HG02798 (cell line): ENCODE results near the gene RRP1.
"Not testable (repeated sequence)": the region's sequence is repeated elsewhere in the genome, so short reads cannot be mapped to it uniquely, and the experiment has no call there.

Source experiments
- ATAC-seq: cut with Tn5 transposase; IDR thresholded peaks from one replicate; pipeline ENCODE4 v1.9.1; 2021; ENCODE audit warnings: mild to moderate bottlenecking; ENCODE audit not compliant: unreplicated experiment, poor library complexity

Gene RRP1

DNA sequence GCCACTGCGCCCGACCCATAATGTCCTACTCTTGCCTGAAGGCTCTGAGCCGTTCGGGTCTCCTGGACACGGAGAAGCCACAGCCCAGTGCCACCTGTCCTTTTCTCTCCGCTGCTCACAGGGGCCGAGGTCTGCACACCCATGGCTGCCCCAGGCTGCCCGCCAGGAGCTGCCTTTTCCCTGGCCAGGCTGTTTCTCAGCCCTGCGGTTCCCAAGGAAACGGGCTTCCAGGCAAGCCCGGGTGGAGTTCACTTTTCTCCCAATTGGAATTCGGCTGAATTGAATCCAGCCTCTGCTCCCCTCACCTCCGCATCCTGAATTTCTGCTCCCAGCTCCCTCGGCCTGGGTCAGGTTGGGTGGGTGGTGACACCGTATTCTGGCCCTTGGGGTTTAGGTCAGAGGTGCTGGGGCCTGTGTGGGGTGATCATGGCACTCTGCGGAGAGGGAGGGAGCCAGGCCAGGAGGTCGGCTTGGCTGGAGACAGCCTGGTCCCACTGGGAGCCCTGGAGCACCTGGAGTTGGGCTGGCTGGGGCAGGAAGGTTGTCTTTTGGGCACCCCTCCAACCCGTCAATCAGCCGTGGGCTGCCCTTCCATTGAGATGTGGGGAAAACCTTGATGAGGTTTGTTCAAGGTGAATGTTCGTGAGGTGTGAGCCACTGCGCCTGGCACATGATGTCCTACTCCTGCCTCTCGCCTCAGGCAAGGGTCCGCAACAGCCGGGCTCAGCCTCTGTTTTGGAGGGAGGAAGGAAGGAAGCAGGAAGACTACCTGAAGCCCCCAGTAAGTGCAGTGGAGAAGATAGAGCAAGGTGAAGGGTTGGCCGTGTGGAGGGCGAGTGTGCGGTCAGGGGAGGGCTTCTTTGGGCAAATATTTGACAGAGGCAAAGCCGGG is 25.1 kb downstream of the RRP1 start:
- no peak for ATAC-seq

DNA sequence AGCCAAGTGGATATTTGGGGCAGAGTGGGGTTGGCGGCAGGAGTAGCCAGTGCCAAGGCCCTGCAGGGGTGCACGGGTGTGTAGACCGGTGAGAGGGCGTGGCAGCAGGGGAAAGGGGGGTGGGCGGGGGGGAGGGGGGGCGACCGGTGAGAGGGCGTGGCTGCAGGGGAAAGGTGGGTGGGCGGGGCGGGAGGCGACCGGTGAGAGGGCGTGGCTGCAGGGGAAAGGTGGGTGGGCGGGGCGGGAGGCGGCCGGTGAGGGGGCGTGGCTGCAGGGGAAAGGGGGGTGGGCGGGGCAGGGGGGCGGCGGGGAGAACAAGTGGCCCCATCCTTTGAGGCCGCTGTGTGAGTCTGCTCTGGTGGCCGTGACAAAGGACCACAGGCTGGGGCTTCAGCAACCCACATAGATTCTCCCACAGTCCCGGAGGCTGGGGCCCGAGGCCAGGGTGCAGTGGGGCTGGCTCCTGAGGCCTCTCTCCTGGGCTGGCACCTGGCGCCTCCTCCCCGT is 25.8 kb downstream of the RRP1 start:
- ATAC-seq = no peak

GRCh38 chr21:43815991-43816390 is 26.6 kb downstream of the RRP1 start:
- ATAC-seq = no peak

DNA sequence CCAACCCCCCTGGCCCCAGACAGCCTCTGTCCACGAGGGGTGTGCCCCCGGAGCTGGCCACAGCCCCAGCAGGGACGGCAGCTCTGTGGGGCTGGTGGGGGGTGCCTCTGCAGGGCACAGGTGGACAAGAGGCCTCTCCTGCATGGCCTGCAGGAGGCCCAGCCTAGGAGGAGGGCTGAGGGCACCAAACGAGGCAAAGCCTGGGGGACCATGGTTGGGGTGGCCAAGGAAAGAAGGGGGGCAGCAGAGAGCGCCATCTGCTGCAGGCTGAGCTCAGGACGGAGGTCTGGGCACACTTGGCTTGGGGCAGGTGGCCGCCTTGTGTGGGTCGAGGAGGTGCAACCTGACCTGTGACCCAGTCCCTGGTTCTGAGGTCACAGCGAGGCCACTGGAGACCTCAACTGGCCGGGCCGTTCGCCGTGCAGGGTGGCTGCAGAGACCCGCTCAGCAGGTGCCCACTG is 27.3 kb downstream of the RRP1 start:
- no peak for ATAC-seq

DNA sequence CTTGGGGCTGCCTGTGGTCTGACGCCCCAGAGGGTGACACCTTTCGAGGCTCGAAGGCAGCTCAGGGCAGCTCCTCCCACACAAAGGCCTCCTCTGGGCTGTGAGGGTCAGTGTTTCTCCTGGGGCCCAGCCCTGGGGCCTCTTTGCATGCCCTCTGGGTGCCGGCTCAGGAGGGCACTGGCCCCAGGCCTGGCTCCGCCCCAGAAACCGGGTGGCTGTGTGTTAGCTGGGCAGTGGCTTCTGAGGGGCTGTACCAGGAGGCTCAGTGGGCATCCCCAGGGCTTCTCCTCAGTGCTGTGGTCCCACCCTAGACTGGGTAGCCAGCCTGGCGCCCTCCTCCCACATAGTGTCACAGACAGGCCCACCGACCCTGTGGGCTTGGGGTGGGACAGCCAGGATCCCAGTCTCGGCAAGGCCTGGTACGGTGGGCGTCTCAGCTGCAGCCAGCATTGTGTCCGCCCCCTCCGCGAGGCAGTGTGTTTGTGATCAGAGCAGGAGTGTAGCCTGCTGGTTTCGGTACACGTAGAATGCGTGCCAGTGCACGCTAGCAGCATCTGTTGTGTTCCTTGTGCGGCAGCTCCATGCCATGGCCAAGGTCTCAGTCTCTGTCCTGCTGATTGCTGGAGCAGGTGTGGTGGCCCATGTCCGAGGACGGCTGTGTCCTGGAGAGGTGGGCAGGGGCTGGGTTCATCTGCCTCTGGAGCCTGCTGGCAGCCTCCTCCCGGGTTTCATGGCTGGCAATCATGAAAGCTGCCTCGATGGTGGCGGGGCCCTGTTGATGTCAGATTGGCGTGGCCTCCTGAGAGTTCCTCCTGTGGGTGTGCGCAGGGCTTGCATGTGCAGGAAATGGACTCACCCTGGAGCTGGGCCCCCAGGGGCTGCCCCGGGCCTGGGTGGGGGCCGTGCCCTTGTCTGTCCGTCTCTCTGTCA is 28.0 kb downstream of the RRP1 start:
- ATAC-seq = no peak

- no peak for ATAC-seq
Measured at GRCh38 chr21:43818685-43819084, 29.3 kb downstream of the RRP1 start.

DNA sequence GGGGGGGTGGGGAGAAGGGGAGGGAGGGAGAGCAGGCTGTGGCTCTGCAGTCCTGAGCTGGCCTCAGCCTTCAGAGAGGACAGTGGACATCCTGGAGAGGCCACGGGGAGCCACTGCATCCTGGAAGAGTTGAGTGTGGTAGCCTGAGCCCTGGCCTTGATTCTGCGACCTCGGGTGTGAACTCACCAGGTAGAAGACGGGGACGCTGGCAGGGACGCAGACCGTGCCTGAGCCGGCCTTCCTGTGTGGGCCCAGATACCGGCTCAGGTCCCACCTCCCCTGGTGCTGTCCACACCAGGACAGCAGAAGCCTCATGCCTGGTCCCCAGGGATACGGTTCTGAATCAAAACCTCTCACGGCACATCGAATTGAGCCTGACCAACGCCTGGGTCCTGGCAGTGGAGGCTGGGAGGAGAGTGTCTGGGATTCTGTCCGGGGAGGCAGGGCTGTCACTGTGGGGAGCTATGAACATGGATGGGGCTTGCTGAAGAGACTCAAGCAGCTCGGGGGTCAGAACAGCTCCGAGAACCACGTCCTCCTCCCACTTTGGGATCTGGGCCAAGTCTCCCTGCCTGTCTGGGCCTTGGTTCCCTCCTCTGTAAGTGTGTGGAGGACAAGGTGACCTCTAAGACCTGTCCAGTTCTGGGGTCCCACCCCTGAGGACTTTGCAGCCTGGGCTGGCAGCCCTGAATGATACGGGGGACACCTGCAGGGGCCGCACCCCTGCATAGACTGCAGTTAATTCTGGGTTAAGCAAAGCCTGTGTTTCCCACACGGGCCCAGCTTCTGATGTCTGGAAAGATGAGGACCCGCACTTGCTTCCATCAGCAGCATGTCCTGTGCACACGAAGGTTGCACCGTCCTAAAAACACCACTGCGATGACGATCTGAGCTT is 30.4 kb downstream of the RRP1 start:
- ATAC-seq = no peak

GRCh38 chr21:43820466-43820865 is 31.1 kb downstream of the RRP1 start:
- no peak for ATAC-seq

DNA sequence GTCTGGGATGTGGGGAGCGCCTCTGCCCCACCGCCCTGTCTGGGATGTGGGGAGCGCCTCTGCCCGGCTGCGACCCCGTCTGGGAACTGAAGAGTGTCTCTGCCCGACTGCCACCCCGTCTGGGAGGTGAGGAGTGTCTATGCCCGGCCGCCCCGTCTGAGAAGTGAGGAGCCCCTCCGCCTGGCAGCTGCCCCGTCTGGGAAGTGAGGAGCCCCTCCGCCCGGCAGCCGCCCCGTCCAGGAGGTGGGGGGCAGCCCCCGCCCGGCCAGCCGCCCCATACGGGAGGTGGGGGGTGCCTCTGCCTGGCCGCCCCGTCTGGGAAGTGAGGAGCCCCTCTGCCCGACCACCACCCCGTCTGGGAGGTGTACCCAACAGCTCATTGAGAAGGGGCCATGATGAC is 32.8 kb downstream of the RRP1 start:
- not testable (repeated sequence) for ATAC-seq

DNA sequence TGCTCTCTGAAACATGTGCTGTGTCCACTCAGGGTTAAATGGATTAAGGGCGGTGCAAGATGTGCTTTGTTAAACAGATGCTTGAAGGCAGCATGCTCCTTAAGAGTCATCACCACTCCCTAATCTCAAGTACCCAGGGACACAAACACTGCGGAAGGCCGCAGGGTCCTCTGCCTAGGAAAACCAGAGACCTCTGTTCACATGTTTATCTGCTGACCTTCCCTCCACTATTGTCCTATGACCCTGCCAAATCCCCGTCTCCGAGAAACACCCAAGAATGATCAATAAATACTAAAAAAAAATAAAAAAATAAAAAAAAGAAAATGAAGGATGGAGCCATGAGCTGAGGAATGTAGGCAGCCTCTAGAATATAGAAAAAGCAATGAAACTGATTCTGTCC is 33.4 kb downstream of the RRP1 start:
- not testable (repeated sequence) for ATAC-seq

GRCh38 chr21:43824333-43825241 is 35.2 kb downstream of the RRP1 start:
- no peak for ATAC-seq

- no peak for ATAC-seq
Measured at GRCh38 chr21:43825242-43825935, 36.0 kb downstream of the RRP1 start.

DNA sequence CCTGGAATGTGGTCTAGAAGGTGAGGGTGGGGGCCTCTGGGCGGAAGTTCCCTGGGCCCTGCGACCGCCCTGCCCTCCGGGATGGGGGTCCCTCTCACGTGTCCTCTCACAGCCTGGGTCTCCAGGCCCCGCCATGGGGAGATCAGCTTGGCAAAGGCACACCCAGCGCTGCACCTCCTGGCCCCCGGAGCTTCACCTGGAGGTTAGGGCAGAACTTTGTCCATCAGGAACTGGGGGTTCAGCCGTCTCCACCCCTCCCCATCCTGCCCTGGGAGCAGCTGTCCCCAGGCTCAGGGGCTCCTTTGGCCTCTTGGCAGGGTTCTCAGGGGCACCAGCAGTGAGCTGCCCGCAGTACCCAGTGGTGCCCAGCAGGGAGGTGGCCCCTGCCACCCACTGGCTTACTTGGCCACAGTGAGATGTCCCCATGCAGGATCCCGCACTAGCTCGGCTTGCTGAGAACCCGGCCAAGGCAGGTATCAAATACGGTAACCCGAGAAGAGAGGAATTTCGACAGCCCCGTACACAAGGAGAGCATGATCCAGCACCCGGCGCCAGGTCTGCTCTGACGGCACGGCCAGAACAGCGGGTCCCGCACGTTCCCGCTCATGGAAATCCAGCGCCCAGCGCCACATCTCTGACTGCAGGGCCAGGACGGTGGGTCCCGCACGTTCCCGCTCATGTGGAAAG is 36.7 kb downstream of the RRP1 start:
- no peak for ATAC-seq

DNA sequence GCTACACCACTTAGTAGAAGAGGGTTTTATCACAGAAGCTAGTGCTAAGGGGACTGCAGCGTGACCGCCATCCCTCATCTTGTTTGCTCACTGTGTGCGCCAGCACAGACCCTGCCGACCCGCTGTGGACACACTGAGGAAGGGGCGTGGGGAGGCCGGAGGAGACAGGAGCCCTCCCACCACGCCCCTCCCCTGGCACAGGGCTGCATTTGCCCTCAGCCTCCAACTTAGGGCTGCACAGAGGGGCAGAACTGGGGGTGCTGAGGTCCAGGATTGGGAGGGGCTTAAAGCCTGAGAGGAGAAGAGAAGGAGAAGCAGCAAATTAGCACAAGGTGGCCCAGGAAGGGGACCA is 37.2 kb downstream of the RRP1 start:
- ATAC-seq = no peak

- ATAC-seq = no peak
Measured at GRCh38 chr21:43827015-43827611, 37.7 kb downstream of the RRP1 start.

- ATAC-seq = no peak
Measured at GRCh38 chr21:43829161-43829560, 39.8 kb downstream of the RRP1 start.

DNA sequence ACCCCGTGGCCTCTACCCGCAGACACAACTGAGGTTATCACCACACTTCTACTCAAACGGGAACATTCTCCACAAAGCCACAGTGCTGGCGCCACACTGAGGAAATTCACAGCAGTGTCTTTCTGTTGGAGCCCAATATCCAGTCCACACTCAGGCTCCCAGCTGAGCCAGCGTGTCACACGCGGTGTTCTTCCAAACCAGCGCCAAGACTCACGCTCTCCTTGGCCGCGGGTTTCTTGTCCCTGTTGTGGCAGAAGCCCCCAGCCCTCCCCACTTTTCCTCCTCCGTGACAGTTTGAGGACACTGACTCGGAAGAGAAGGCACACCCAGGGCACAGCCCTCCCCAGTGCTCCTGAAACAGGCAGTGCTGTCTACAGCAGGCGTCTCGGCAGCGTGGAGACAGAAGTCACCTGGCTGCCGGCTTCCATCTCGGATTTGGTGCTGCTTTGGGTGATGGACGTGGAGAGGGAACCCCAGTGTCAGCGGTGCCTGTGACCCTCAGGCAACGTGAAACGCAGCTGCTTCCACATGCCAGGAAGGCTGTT is 40.3 kb downstream of the RRP1 start:
- ATAC-seq = no peak
